ENCODE measurements around the gene FEV.
"Not testable (repeated sequence)": the region's sequence is repeated elsewhere in the genome, so short reads cannot be mapped to it uniquely, and the experiment has no call there.

The FEV gene

DNA sequence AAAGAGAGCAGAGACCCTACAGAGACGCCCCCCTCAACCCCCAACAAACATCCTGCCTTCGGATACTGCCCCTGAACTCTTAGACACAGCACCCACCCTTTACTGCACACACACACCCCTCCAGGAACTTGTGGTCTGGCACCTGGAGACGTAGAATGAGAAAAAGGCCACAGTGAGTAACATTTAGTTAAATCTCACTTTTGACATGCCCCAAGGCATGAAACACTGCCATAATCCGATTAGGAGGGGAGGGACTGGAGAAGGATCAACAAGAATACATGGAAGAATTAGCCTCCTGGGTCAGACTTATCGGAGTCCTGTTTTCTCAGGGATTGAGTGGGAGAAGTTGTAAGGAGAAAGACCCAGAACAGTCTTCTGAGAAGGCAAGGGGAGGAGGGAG lies 21.4 kb downstream of the FEV start:
- ATAC-seq, result no peak

DNA sequence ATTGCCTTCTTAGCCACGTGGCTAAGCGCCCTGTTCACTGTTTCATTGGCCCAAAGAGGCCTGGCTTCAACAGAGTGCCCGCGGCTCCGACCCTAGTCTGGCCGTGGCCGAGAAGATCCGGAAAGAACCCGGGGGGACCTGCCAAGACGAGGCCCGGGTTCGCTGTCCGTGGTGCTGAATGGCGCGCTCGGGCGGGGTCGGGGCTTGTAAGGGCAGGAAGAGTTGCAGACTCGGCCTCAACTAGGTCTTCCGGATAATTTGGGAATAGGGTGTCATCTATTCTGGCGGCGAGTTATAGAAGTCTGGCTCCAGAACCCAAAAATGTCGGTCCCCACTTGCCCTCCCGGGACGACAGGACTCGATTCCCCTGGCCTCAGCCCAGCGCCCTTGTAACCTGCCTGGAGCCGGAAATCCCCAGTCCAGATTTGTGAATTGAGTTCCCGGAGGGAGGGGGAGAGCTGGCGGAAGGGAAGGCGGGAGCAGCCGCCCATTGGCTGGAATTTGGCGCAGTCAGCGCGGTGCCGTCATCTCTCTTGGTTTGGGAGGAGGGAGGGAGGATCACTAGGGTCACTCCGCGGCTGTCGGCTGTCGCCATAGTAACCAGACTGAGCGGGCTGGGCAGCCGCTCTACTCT lies 22.0 kb downstream of the FEV start:
- ATAC-seq, result no peak

DNA sequence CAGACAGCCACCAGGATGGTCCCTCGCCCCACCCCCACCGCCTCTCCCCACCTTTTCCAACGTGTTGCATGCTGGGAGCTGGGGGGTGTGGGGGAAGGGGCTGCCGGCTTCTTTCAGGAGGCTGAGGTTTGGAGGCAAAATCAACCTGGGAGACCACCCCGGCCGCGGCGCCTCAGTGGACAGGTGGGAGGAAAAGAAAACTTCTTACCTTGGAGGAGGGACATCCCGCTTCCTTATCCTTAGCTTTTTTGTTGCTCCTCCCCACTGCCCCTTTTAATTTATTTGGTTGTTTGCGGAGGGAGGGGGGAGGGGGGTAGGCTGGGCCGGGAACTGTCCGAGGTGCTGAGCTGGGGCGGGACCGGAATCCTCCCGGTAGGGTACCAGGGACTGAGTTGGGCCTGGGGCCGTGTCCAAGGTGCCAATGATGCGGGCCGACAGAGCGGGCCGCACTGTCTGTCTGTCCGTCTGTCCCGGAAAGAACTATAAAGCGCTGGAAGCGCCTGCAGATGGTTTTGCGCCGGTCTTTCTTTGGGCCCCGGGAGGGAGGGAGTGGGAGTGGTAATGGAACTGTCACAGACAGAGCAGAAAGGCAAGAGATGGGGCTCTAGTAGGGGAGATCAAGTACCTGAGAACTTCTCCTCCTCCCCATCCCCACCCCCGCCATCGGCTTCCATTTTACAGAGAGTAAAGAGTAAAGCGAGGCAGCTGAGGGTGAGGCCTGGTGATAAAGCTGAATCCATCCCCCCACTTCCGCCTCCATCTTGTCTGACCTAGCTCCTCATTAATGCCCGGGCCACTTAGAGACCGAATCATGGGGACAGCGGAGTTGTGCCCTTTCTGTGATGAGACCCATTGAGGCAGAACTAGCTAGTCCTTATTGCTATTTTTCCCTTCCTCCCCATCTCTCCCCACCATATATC lies 23.1 kb downstream of the FEV start:
- ATAC-seq, result no peak

DNA sequence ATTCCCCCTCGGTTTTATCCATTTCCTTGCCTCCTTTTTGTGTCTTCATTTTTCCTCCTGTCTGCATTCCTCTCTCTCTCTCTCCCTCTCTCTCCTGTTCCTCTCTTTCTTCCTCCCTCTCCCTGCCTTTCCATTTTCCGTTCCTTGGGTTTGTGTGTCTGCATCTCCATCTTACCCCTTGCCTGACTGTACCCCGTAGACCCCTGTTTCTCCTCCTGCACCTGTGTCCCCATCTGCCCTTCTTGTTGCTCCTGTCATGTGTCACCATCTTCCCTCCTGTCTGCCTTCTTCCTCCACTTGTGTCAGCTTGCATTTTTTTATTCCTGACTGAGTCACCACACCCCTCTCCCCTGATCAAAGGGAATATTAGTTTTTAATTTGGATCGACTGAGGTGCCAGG lies 23.8 kb downstream of the FEV start:
- no peak for ATAC-seq

DNA sequence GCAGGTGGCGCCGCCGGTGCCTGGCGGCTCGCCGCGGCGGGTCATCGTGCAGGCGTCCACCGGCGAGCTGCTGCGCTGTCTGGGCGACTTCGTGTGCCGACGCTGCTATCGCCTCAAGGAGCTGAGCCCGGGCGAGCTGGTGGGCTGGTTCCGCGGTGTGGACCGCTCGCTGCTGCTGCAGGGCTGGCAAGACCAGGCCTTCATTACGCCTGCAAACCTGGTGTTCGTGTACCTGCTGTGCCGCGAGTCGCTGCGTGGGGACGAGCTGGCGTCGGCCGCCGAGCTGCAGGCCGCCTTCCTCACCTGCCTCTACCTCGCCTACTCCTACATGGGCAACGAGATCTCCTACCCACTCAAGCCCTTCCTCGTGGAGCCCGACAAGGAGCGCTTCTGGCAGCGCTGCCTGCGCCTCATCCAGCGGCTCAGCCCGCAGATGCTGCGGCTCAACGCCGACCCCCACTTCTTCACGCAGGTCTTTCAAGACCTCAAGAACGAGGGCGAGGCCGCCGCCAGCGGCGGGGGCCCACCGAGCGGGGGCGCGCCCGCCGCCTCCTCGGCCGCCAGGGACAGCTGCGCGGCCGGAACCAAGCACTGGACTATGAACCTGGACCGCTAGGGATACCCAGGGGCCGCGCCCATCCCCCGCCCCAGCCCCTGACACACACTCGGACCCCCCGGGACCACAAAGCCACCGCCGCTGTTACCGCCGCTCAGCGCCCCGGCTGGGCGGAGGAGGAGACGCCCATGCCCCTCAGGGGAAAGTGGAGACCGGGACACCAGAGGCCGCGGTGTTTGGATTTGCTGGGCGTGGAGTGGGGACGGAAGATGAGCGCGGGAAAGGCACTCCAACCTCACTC lies 24.4 kb downstream of the FEV start:
- no peak for ATAC-seq

DNA sequence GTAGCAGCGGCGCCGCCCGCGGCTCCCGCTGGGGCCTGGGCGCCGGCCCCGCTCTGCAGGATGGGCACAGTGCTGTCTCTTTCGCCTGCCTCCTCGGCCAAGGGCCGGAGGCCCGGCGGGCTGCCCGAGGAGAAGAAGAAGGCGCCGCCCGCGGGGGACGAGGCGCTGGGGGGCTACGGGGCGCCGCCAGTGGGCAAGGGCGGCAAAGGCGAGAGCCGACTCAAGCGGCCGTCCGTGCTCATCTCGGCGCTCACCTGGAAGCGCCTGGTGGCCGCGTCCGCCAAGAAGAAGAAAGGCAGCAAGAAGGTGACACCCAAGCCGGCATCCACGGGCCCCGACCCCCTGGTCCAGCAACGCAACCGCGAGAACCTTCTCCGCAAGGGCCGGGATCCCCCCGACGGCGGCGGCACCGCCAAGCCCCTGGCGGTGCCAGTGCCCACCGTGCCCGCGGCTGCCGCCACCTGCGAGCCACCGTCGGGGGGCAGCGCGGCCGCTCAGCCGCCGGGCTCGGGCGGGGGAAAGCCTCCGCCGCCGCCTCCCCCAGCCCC lies 25.1 kb downstream of the FEV start:
- ATAC-seq, result no peak

DNA sequence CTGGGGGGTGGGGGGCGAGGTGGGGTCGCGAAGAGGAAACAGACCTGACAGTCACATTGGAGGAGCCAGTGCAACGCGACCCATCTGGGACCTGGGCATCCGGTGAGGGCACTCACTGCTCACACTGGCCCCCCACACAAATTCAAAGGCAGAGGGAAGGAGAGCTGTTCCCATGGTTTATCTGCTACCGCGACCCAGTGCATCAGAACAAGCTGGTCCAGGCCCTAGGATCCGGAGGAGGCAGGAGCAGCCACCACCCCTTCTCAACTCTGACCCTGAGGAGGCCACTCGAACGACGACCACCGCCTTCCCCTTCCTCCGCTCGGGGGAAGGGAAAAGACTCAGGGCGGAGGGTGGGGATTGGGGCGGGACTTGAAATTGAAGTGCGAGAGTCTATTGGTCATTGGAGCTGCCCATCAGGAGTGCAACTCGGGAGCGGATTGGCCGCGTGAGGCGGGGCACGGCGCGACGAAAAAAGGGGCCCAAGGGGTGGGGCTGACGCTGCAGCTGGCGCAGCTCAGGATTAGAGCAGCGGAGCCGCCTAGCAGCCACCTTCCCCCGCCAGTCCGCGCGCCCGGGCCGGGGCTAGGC lies 25.7 kb downstream of the FEV start, which contains the start of gene CDK5R2:
CDK5R2 (plus strand) TSS at position 526 of the 591 bp plus-strand sequence. CDS start 155 bp downstream, outside the sequence.
- peak; percentile 89 to 90 for ATAC-seq

DNA sequence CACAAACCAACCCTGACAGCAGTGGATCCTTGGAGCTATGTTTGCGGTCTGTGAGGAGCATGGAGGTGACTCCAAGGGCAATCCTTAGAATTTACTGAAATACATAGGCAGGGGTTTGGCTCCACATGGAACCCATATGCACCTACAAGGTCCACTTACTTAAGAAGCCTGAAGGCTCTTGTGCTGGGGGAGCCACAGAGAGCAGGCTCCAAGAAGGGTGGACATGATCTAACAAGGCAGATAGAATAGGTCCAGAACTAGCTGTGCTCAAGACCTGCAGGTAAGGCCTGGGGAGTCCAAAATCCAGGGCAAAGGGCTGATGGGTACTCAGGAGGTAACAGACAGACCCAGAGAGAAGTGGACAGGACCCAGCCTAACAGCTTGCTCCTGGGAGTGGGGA lies 26.7 kb downstream of the FEV start:
- ATAC-seq, result no peak

DNA sequence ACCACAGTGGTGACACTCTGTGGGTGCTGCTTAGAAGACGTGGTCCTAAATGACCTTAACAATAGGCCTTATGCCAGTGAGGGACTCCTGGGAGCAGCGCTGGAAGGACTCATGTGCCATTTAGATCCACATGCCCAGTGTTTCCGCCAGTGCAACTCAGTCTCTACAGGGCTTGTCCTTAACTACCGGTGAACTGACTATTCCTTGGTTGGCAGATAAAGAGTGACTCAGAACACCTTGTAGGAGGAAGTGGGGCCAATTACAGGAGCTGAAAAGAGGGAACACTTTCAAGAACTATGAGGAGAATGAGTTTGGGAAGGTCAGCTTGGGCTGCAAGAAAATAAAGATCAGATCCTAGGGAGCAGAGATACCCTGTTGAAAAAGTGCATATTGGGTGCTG lies 27.3 kb downstream of the FEV start:
- ATAC-seq, result no peak

DNA sequence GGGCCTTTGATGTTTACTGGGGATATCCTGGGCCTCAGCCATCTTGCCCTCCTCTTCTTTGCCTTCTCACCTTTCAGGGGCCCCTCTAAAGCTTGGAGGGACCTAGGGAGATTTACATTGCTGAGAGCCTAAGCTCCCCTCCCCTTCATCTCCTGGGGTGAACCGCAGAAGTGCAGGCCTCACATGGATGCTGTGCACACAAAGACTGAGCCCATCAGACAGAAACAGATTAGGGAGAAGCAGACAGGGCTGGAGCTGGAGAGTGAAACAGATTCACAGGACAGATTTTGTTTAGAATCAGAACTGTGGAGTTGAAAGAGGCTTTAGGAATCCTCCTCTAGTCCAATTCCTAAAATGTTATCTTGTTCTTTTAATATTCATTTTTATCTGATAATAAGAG lies 28.9 kb downstream of the FEV start:
- ATAC-seq, result no peak

DNA sequence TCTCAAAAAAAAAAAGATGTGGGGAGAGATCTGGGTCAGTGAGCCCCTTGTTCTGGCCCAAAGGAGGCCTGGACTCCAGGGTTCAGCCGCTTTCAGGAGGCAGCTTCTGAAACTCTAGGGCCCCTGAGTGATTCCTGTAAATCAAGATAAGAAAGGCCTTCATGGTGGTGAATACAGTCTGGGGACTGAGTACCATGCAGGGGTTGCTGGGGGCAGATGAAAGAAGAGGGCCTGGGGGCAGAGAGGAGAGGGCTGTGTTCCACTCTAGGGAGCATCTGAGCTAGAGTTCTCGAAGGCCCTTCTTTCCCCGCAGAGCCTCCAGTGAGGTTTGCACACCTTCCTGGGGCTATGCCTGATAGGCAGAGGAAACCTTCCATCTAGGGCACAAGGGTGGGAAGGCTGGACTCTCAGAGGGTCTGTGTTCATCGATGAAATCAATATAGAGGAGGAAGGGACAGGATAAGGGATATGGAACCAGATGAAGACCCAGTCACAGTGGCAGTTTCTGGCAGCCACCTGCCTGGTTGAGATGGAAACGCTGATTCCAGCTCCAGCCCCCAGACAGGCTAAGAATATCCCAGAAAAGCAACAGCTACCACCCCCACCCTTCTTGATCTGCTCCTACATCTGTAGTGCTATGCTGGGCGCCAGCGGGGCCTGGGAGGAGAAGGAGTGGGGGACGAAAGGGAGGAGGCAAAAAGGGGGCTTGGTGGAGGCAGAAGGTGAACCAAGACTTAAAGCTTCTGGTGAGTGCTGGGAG lies 30.3 kb downstream of the FEV start:
- ATAC-seq, result no peak

DNA sequence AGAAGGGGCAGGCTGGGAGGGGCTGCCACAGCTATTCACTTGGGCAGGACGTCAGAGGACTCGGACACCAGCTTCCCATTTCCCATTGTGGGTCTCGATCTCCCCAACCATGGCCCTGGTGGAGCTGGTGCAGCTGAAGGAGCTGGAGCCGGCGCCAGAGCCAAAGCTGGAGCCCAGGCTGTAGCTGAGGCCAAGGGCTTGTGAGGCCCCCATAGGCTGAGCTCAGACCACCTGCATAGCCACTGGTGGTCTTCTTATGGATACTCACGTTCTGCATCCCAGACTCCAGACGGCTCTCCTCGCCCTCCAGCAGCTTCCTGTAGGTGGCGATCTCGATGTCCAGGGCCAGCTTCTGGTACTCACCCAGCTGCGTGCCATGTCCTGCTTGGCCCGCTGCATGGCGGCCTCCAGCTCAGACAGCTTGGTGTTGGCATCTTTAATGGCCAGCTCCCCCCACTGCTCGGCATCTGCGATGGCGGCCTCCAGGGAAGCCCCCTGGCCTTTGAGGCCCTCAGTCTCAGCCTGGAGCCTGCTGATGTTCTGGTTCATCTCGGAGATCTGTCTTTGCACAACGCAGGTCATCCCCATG lies 31.5 kb downstream of the FEV start:
- no peak for ATAC-seq

DNA sequence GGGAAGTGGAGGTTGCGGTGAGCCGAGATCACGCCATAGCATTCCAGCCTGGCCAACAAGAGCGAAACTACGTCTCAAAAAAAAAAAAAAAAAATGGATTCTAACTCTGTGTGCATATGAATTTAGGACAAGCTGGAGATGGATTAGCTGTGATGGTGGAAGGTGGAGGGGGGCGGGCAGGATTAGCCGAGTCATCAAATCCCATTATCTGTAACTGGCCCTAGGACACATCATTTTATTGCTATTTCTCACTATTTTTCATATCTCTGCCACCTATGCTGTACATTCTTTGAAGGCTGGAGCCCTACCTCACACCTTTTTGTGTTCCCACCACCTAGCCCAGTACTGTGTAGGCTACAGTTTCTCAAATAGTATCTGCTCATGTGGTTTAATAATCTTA lies 32.8 kb downstream of the FEV start:
- no peak for ATAC-seq

DNA sequence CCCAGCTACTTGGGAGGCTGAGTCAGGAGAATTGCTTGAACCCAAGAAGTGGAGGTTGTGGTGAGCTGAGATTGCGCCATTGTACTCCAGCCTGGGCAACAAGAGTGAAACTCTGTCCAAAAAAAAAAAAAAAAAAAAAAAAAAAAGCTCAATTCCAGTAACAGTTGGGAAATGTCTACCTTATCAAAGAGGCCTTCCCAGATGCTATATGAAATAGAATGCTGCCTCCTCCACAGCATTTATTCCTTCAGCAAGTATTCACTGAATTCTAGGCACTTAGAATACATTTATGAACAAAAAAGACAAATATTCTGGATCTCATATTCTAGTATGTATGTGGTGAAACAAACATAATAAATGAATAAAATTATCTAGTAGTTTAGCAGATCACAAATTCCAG lies 38.4 kb downstream of the FEV start:
- no peak for ATAC-seq

DNA sequence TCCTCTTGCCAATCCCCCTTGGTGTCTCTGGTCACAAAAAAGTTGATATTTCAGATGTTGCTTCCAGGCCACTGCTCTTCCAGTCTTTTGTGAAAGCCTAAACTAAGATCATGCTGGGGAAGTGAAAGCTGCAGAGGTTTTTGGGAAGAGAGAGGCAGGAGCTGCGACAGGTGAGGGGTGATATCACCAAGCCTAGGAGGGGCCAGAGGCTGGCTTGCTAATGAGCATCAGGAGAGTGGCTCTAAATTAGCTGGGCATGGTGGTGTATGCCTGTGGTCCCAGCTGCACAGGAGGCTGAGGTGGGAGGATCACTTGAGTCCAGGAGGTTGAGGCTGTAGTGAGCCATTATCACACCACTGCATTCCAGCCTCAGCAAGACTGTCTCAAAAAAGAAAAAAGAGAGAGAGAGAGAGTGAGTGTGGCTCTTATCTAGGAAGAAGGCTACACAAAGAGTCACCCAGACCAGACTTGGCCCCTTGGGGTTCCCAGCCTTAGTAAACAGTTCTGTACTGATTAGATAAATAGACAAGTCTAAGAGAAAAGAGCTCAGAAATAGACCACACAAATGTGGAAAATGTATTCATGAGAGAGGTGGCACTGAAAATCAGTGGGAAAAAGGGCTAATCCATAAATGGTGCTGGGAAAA lies 40.1 kb downstream of the FEV start:
- ATAC-seq, result no peak

DNA sequence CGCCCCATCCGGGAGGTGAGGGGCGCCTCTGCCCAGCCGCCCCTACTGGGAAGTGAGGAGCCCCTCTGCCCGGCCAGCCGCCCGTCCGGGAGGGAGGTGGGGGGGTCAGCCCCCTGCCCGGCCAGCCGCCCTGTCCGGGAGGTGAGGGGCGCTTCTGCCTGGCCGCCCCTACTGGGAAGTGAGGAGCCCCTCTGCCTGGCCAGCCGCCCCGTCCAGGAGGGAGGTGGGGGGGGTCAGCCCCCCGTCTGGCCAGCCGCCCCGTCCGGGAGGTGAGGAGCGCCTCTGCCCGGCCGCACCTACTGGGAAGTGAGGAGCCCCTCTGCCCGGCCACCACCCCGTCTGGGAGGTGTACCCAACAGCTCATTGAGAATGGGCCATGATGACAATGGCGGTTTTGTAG lies 53.2 kb downstream of the FEV start:
- not testable (repeated sequence) for ATAC-seq

All from activated CD4-positive, CD25-positive, alpha-beta regulatory T cell treated with anti-CD3 and anti-CD28 coated beads, Interleukin-2, amount 50 U/mL, for 24 hours (primary cell).